Amniotic stem cell (primary cell): ENCODE data around the gene PADI3.

Experiments
- DNase-seq: peaks from one replicate; lab custom pipeline; 2025; lab: John Stamatoyannopoulos, UW

The PADI3 gene

GRCh38 chr1:17274186-17275170 is 25.6 kb downstream of the PADI3 start:
- DNase-seq: no peak

- peak; percentile 3 for DNase-seq
Measured at GRCh38 chr1:17276568-17276967, 27.7 kb downstream of the PADI3 start.

- DNase-seq: no peak
Measured at GRCh38 chr1:17277511-17278159, 28.7 kb downstream of the PADI3 start.

GRCh38 chr1:17278996-17279830 is 30.3 kb downstream of the PADI3 start:
- no peak for DNase-seq

- no peak for DNase-seq
Measured at GRCh38 chr1:17280436-17280835, 31.5 kb downstream of the PADI3 start.

- no peak for DNase-seq
Measured at GRCh38 chr1:17280894-17281293, 32.0 kb downstream of the PADI3 start.

GRCh38 chr1:17281775-17282181 is 32.9 kb downstream of the PADI3 start:
- DNase-seq: no peak

GRCh38 chr1:17282836-17283235 is 33.9 kb downstream of the PADI3 start:
- DNase-seq: no peak

- DNase-seq: no peak
Measured at GRCh38 chr1:17286646-17287045, 37.7 kb downstream of the PADI3 start.

- peak; percentile 30 for DNase-seq
Measured at GRCh38 chr1:17287130-17287776, 38.4 kb downstream of the PADI3 start.

- peak; percentile 4 for DNase-seq
Measured at GRCh38 chr1:17289721-17290120, 40.8 kb downstream of the PADI3 start.

- DNase-seq: no peak
Measured at GRCh38 chr1:17290553-17290952, 41.7 kb downstream of the PADI3 start.

- no peak for DNase-seq
Measured at GRCh38 chr1:17292299-17293160, 43.6 kb downstream of the PADI3 start.

GRCh38 chr1:17293681-17294425 is 45.0 kb downstream of the PADI3 start:
- no peak for DNase-seq

GRCh38 chr1:17295292-17295691 is 46.4 kb downstream of the PADI3 start:
- no peak for DNase-seq

- DNase-seq: no peak
Measured at GRCh38 chr1:17296086-17296485, 47.2 kb downstream of the PADI3 start.

- DNase-seq: no peak
Measured at GRCh38 chr1:17297991-17298390, 49.1 kb downstream of the PADI3 start.

GRCh38 chr1:17301767-17302166 is 52.9 kb downstream of the PADI3 start:
- no peak for DNase-seq

- DNase-seq: no peak
Measured at GRCh38 chr1:17304151-17304825, 55.4 kb downstream of the PADI3 start.

- DNase-seq: no peak
Measured at GRCh38 chr1:17304826-17305175, 55.9 kb downstream of the PADI3 start.
